HCT116 (cell line): ENCODE measurements around the gene ADARB2. TPM values are rescaled to one million over a fixed set of nuclear protein-coding genes. Genes with fewer than 3 reads are reported as not detected.

Source experiments
- ATAC-seq: fragments of 200-7000 bp; cut with Tn5 transposase; 2 replicates; pipeline ENCODE4 v1.9.1; 2020; ENCODE audit warnings: mild to moderate bottlenecking, moderate library complexity
- BruUV-seq: library from RNA; stranded (reverse); fragments of 400-500 nt; replicated peaks from 2 replicates; lab custom pipeline; 2021; lab: Mats Ljungman, UMichigan
- CTCF ChIA-PET: fragments of 300-600 bp; sonication (Branson Sonifier 250); formaldehyde crosslinking; loops from one replicate; lab custom pipeline; 2021; ENCODE audit warnings: antibody characterized with exemption; lab: Charles Lee
- POLR2A ChIA-PET: fragments of 300-600, 350-600 bp; sonication (Branson Sonifier 250); formaldehyde crosslinking; loops from one replicate; lab custom pipeline; 2021; ENCODE audit warnings: antibody characterized with exemption; lab: Charles Lee
- RAD21 ChIA-PET, 2 experiments: fragments of 300-600 bp; sonication (Branson Sonifier 250); formaldehyde crosslinking; loops; one replicate each; lab custom pipeline; 2023; ENCODE audit warnings: low total read pairs in 2 of 2; ENCODE audit not compliant: uncharacterized antibody in 2 of 2, unreplicated experiment in 2 of 2, low non-redundant PET in 1 of 2; lab: Charles Lee
- DNase-seq: peaks from one replicate; pipeline ENCODE4 v3.0.0-alpha.2; 2010; ENCODE audit warnings: low read depth, low spot score
- H2AFZ ChIP-seq: fragments of 200-600 bp; shearing (Covaris generic), sonication (generic); 2 replicates; pipeline ENCODE4 v1.6.1; 2017; ENCODE audit warnings: low read depth, mixed run types, mixed read lengths, antibody characterized with exemption, low read length; ENCODE audit not compliant: poor library complexity, severe bottlenecking
- H3K27ac ChIP-seq: 2 replicates; pipeline ENCODE4 v1.5.1; 2012; ENCODE audit warnings: low read depth, low read length
- H3K27me3 ChIP-seq: fragments of 200-600 bp; sonication (generic); 2 replicates; pipeline ENCODE4 v1.6.1; 2016; ENCODE audit warnings: mixed run types, low read length, mixed read lengths; ENCODE audit not compliant: insufficient read depth
- H3K36me3 ChIP-seq, 2 experiments: fragments of 200-500 bp in 1 of 2; fragments of 200-600 bp in 1 of 2; sonication (Bioruptor generic) in 1 of 2; sonication (generic) in 1 of 2; 2 replicates each; pipeline versions ENCODE4 v1.5.1 to v1.6.1; 2014 to 2016; ENCODE audit warnings: low read length in 2 of 2, inconsistent platforms in 1 of 2, mixed read lengths in 1 of 2, mixed run types in 1 of 2; ENCODE audit not compliant: insufficient read depth in 2 of 2, control insufficient read depth in 1 of 2
- H3K4me1 ChIP-seq, 2 experiments: fragments of 200-600 bp in 1 of 2; sonication (generic) in 1 of 2; 2 replicates each; pipeline versions ENCODE4 v1.5.1 to v1.6.1; 2012 to 2017; ENCODE audit warnings: low read length in 2 of 2, inconsistent platforms in 1 of 2, mild to moderate bottlenecking in 1 of 2, mixed read lengths in 1 of 2, mixed run types in 1 of 2, moderate library complexity in 1 of 2; ENCODE audit not compliant: insufficient read depth in 2 of 2, control insufficient read depth in 1 of 2
- H3K4me2 ChIP-seq: fragments of 200-600 bp; sonication (generic); 2 replicates; pipeline ENCODE4 v1.6.1; 2017; ENCODE audit warnings: mixed run types, low read length, mixed read lengths
- H3K4me3 ChIP-seq, 2 experiments: fragments of 200-600 bp in 1 of 2; sonication (generic) in 1 of 2; replicated peaks in 1 of 2; 2 replicates each; pipeline ENCODE4 v1.5.1; 2011 to 2016; ENCODE audit warnings: low read length in 2 of 2, control low read depth in 1 of 2, low read depth in 1 of 2, mild to moderate bottlenecking in 1 of 2, mixed read lengths in 1 of 2, mixed run types in 1 of 2
- H3K79me2 ChIP-seq: fragments of 200-600 bp; sonication (generic); 2 replicates; pipeline ENCODE4 v1.6.1; 2017; ENCODE audit warnings: mild to moderate bottlenecking, mixed run types, low read length, moderate library complexity, mixed read lengths; ENCODE audit not compliant: insufficient read depth
- H3K9ac ChIP-seq: fragments of 200-600 bp; sonication (generic); 2 replicates; pipeline ENCODE4 v1.6.1; 2016; ENCODE audit warnings: low read length, mixed read lengths
- H3K9me2 ChIP-seq: fragments of 200-600 bp; sonication (generic), shearing (Covaris generic); 2 replicates; pipeline ENCODE4 v1.6.1; 2017; ENCODE audit warnings: mixed run types, mild to moderate bottlenecking, moderate library complexity; ENCODE audit not compliant: insufficient read depth
- H3K9me3 ChIP-seq, 2 experiments: fragments of 200-500 bp in 1 of 2; fragments of 200-600 bp in 1 of 2; sonication (Bioruptor generic) in 1 of 2; sonication (generic) in 1 of 2; 2 replicates each; pipeline ENCODE4 v1.6.1; 2014 to 2017; ENCODE audit warnings: low read length in 2 of 2, mixed read lengths in 2 of 2, inconsistent platforms in 1 of 2, low read depth in 1 of 2, mild to moderate bottlenecking in 1 of 2, mixed run types in 1 of 2, moderate library complexity in 1 of 2; ENCODE audit not compliant: control insufficient read depth in 1 of 2, insufficient read depth in 1 of 2
- H4K20me1 ChIP-seq: fragments of 200-600 bp; sonication (generic), shearing (Covaris generic); 2 replicates; pipeline ENCODE4 v1.6.1; 2017; ENCODE audit warnings: mixed run types, mild to moderate bottlenecking, moderate library complexity; ENCODE audit not compliant: insufficient read depth
- ATF3 ChIP-seq: IDR thresholded peaks from 2 replicates; pipeline ENCODE4 v1.6.1; 2012
- CBX3 ChIP-seq: IDR thresholded peaks from 2 replicates; pipeline ENCODE4 v1.6.1; 2012; ENCODE audit warnings: low read depth
- CTCF ChIP-seq, 3 experiments: fragments of 200-600 bp in 1 of 3; sonication (generic) in 1 of 3; IDR thresholded peaks in 2 of 3; conservative IDR thresholded peaks in 1 of 3; 2 replicates each; pipeline ENCODE4 v1.5.1; 2012 to 2017; ENCODE audit warnings: low read depth in 2 of 3, low read length in 2 of 3, antibody characterized with exemption in 1 of 3, borderline replicate concordance in 1 of 3, control low read depth in 1 of 3, mild to moderate bottlenecking in 1 of 3, mixed read lengths in 1 of 3, mixed run types in 1 of 3, moderate library complexity in 1 of 3; ENCODE audit not compliant: insufficient read depth in 1 of 3
- ELF1 ChIP-seq: IDR thresholded peaks from 2 replicates; pipeline ENCODE4 v1.6.1; 2012; ENCODE audit warnings: low read depth, borderline replicate concordance
- JUND ChIP-seq: IDR thresholded peaks from 2 replicates; pipeline ENCODE4 v1.6.1; 2012
- POLR2AphosphoS5 ChIP-seq: IDR thresholded peaks from 2 replicates; pipeline ENCODE4 v1.6.1; 2011; ENCODE audit warnings: mild to moderate bottlenecking, low read depth, low read length, moderate library complexity
- SIN3A ChIP-seq: IDR thresholded peaks from 2 replicates; pipeline ENCODE4 v1.6.1; 2012; ENCODE audit warnings: low read depth
- SP1 ChIP-seq: IDR thresholded peaks from 2 replicates; pipeline ENCODE4 v1.6.1; 2012; ENCODE audit warnings: low read depth
- YY1 ChIP-seq: IDR thresholded peaks from 2 replicates; pipeline ENCODE4 v1.6.1; 2011; ENCODE audit warnings: low read length, low read depth, moderate library complexity, mild to moderate bottlenecking; ENCODE audit not compliant: insufficient replicate concordance; ENCODE audit errors: extremely low read depth
- ZNF274 ChIP-seq: fragments of 200-500 bp; sonication (Bioruptor generic); IDR thresholded peaks from 2 replicates; pipeline ENCODE4 v1.6.1; 2014; ENCODE audit warnings: mild to moderate bottlenecking, low read depth, low read length, inconsistent platforms
- intact Hi-C: fragments of 100-400 bp; cut with micrococcal nuclease; formaldehyde crosslinking; loops from 2 replicates; pipeline ENCODE4 v1.10.0; 2022
- total RNA-seq: library from RNA; stranded (reverse); gene quantifications from one replicate; pipeline ENCODE4 v1.2.1, GENCODE V29; 2021; ENCODE audit not compliant: unreplicated experiment

Gene ADARB2
- total RNA-seq, 1 experiment from 2014 or later, result not detected

GRCh38 chr10:1550291-1550595, 187.1 kb downstream of the ADARB2 start:
- H3K4me3 ChIP-seq, result no peak overlapping the region
- no peak for TF ChIP-seq ELF1
- no peak for TF ChIP-seq YY1
- no peak for TF ChIP-seq ATF3
- TF ChIP-seq SIN3A, result no peak
- TF ChIP-seq JUND, result no peak
- no peak for TF ChIP-seq CBX3
- no peak for TF ChIP-seq SP1
- no peak for TF ChIP-seq CTCF (IDR thresholded peaks at IDR 0.05 in 2 of 3, conservative IDR thresholded peaks at IDR 0.05 in 1 of 3; ENCODE audit: borderline replicate concordance in 1 of 3, insufficient read depth in 1 of 3, low read depth in 2 of 3, low read length in 2 of 3)
- no peak for TF ChIP-seq POLR2AphosphoS5
- TF ChIP-seq ZNF274, result no peak
- no peak overlapping the region for H3K27ac ChIP-seq
- H3K4me2 ChIP-seq, result no peak overlapping the region
- ATAC-seq (no peak), DNase-seq (no peak)
- POLR2A ChIA-PET, result no interaction called here
- H3K27me3 ChIP-seq, result 0 out of 2 replicates have a peak, but pooled peaks cover 11% of the 10 kb centered on the region
- H4K20me1 ChIP-seq, result no peaks in the 10 kb centered on the region
- H2AFZ ChIP-seq, result no peak overlapping the region
- no peaks in the 10 kb centered on the region for H3K4me1 ChIP-seq
- RAD21 ChIA-PET, result no interaction called here
- CTCF ChIA-PET, result no interaction called here
- no peaks in the 10 kb centered on the region for H3K36me3 ChIP-seq
- H3K9me3 ChIP-seq, result no peaks in the 10 kb centered on the region
- H3K9ac ChIP-seq, result no peak overlapping the region
- no TSS peak for BruUV-seq
- intact Hi-C loops, result no loop called here
- H3K79me2 ChIP-seq, result no peaks in the 10 kb centered on the region
- H3K9me2 ChIP-seq, result no peaks in the 10 kb centered on the region
